SH-SY5Y (cell line): ENCODE data around the gene GALNT6.

Experiments used
- GATA2 ChIP-seq: IDR thresholded peaks from 2 replicates; pipeline ENCODE4 v1.6.1; 2011; ENCODE audit warnings: mild to moderate bottlenecking, low read depth, low read length
- GATA3 ChIP-seq: IDR thresholded peaks from 2 replicates; pipeline ENCODE4 v1.6.1; 2011; ENCODE audit warnings: low read depth, mild to moderate bottlenecking, low read length, moderate library complexity

DNA sequence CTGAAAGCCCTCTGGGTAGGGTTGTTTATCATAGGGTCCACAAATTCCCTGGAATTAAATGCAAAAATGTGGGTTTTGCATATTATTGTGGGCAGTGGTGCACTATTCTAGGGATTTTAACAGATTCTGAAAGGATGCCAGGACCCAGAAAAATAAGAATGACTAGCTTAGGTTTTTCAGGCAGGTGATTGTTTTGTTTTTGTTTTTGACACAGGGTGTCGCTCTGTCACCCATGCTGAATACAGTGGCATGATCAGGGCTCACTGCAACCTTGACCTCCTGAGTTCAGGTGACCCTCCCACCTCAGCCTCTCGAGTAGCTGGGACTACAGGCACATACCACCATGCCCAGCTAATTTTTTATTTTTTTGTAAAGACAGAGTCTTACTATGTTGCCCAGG lies 19.2 kb downstream of the GALNT6 start:
- TF ChIP-seq GATA3 (no peak), GATA2 (no peak)
